HepG2 (cell line): ENCODE data around the gene LYZL2. TPM values are rescaled to one million over a fixed set of nuclear protein-coding genes. Genes with fewer than 3 reads are reported as not detected.

Experiments
- AGO1 ChIP-seq: fragments of 200-400 bp; formaldehyde crosslinking; IDR thresholded peaks from 2 replicates; pipeline ENCODE4 v1.6.1; 2017; ENCODE audit warnings: mild to moderate bottlenecking, low read depth, low read length, moderate library complexity; ENCODE audit not compliant: poor library complexity, severe bottlenecking
- MBD4 ChIP-seq: IDR thresholded peaks from 2 replicates; pipeline ENCODE4 v1.6.1; 2012; ENCODE audit warnings: low read length, inconsistent platforms, borderline replicate concordance
- MNT ChIP-seq: fragments of 450-650 bp; IDR thresholded peaks from 2 replicates; pipeline ENCODE4 v1.6.1; 2016
- ZMYM3 ChIP-seq: sonication (generic); formaldehyde crosslinking; IDR thresholded peaks from 2 replicates; pipeline ENCODE4 v1.5.1; 2020; ENCODE audit warnings: mild to moderate bottlenecking, missing genetic modification reagents
- ZNF431 ChIP-seq: sonication (generic); formaldehyde crosslinking; IDR thresholded peaks from 2 replicates; pipeline ENCODE4 v1.9.0; 2022; ENCODE audit warnings: missing genetic modification reagents, low read depth, mild to moderate bottlenecking, borderline replicate concordance
- ZNF563 ChIP-seq: sonication (generic); formaldehyde crosslinking; IDR thresholded peaks from 2 replicates; pipeline ENCODE4 v1.8.0; 2022; ENCODE audit warnings: mild to moderate bottlenecking, moderate library complexity, missing genetic modification reagents
- polyA plus RNA-seq, 8 experiments: library from polyadenylated mRNA; depleted of rRNA in 3 of 8; stranded (reverse) in 7 of 8; unstranded in 1 of 8; fragments of >200 nt; fragmentation: Illumina TruSeq in 4 of 8; extraction: Trizol in 4 of 8; gene quantifications; 2 replicates each; pipeline versions ENCODE4 v1.2.1 to v1.2.3, GENCODE V29; 2011 to 2016; ENCODE audit warnings: low read depth in 4 of 8, missing spikeins in 1 of 8, mixed read lengths in 1 of 8; ENCODE audit not compliant: insufficient read depth in 1 of 8
- total RNA-seq, 5 experiments: library from RNA; depleted of rRNA; stranded (reverse); fragments of >200 nt; fragmentation: Illumina TruSeq; extraction: Trizol; gene quantifications; 2 replicates each; pipeline ENCODE4 v1.2.3, GENCODE V29; 2016; ENCODE audit warnings: low read depth in 1 of 5
- TF ChIP-seq, protein P1 (sequence below): sonication (generic); formaldehyde crosslinking; IDR thresholded peaks from 2 replicates; pipeline ENCODE4 v1.8.0; 2023; ENCODE audit warnings: mild to moderate bottlenecking, missing genetic modification reagents
- TF ChIP-seq, protein P2 (sequence below): sonication (generic); formaldehyde crosslinking; IDR thresholded peaks from 2 replicates; pipeline ENCODE4 v1.4.0; 2020; ENCODE audit warnings: missing genetic modification reagents
- TF ChIP-seq, protein P3 (sequence below): sonication (generic); formaldehyde crosslinking; IDR thresholded peaks from 2 replicates; pipeline ENCODE4 v1.8.1; 2023; ENCODE audit warnings: missing genetic modification reagents, inconsistent platforms, borderline replicate concordance

LYZL2 gene
- total and polyA plus RNA-seq, 2 of the 13 experiments (the other 11 are each of a cell fraction or from before 2014, with no cell fraction given), result 0.20 to 0.63 TPM

GRCh38 chr10:30630571-30630970 lies 1.0 kb upstream of the LYZL2 start (continued):
- no peak for TF ChIP-seq MNT
- no peak for TF ChIP-seq AGO1
- TF ChIP-seq, protein P1, sequence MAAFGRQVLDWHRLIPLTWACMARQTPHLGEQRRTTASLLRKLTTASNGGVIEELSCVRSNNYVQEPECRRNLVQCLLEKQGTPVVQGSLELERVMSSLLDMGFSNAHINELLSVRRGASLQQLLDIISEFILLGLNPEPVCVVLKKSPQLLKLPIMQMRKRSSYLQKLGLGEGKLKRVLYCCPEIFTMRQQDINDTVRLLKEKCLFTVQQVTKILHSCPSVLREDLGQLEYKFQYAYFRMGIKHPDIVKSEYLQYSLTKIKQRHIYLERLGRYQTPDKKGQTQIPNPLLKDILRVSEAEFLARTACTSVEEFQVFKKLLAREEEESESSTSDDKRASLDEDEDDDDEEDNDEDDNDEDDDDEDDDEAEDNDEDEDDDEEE, result no peak
- TF ChIP-seq ZNF431 (CRISPR knock-in tag), result no peak
- TF ChIP-seq, protein P2, sequence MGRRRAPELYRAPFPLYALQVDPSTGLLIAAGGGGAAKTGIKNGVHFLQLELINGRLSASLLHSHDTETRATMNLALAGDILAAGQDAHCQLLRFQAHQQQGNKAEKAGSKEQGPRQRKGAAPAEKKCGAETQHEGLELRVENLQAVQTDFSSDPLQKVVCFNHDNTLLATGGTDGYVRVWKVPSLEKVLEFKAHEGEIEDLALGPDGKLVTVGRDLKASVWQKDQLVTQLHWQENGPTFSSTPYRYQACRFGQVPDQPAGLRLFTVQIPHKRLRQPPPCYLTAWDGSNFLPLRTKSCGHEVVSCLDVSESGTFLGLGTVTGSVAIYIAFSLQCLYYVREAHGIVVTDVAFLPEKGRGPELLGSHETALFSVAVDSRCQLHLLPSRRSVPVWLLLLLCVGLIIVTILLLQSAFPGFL (CRISPR knock-in tag), result no peak
- TF ChIP-seq ZNF563 (CRISPR knock-in tag), result no peak
- TF ChIP-seq, protein P3, sequence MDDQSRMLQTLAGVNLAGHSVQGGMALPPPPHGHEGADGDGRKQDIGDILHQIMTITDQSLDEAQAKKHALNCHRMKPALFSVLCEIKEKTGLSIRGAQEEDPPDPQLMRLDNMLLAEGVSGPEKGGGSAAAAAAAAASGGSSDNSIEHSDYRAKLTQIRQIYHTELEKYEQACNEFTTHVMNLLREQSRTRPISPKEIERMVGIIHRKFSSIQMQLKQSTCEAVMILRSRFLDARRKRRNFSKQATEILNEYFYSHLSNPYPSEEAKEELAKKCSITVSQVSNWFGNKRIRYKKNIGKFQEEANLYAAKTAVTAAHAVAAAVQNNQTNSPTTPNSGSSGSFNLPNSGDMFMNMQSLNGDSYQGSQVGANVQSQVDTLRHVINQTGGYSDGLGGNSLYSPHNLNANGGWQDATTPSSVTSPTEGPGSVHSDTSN (CRISPR knock-in tag), result no peak
- no peak for TF ChIP-seq MBD4
- no peak for TF ChIP-seq ZMYM3 (CRISPR knock-in tag)
- TF ChIP-seq, all 625 proteins: peak for 0
